MCF 10A (cell line): ENCODE measurements around the gene STK11IP. TPM values are rescaled to one million over a fixed set of nuclear protein-coding genes. Genes with fewer than 3 reads are reported as not detected.

Source experiments
- BruUV-seq: library from RNA; stranded (reverse); fragments of 400-500 nt; replicated peaks from 2 replicates; lab custom pipeline; 2021; lab: Mats Ljungman, UMichigan
- CTCF ChIA-PET: fragments of 300-600 bp; sonication (Branson Sonifier 250); formaldehyde crosslinking; extraction: SDS; loops from one replicate; lab custom pipeline; 2021; ENCODE audit warnings: antibody characterized with exemption, inconsistent platforms; lab: Yijun Ruan, JAX
- POLR2A ChIA-PET: fragments of 300-600, 350-650 bp; sonication (Branson Sonifier 250); formaldehyde crosslinking; extraction: SDS; loops from one replicate; lab custom pipeline; 2020; ENCODE audit warnings: antibody characterized with exemption, inconsistent platforms; lab: Yijun Ruan, JAX
- DNase-seq: peaks from one replicate; pipeline ENCODE4 v3.0.0-alpha.2; 2018; ENCODE audit not compliant: unreplicated experiment
- H3K27ac Mint-ChIP-seq: one replicate; pipeline ENCODE4 v1.8.0; 2022; ENCODE audit warnings: mild to moderate bottlenecking, low read depth, mixed read lengths; ENCODE audit not compliant: unreplicated experiment
- H3K27me3 Mint-ChIP-seq: one replicate; pipeline ENCODE4 v1.8.0; 2022; ENCODE audit warnings: mixed read lengths; ENCODE audit not compliant: insufficient read depth, unreplicated experiment
- H3K36me3 Mint-ChIP-seq: one replicate; pipeline ENCODE4 v1.8.0; 2022; ENCODE audit warnings: mild to moderate bottlenecking, moderate library complexity, mixed read lengths; ENCODE audit not compliant: insufficient read depth, unreplicated experiment
- H3K4me1 Mint-ChIP-seq: one replicate; pipeline ENCODE4 v1.8.0; 2022; ENCODE audit warnings: mixed read lengths; ENCODE audit not compliant: insufficient read depth, unreplicated experiment
- H3K4me3 Mint-ChIP-seq: one replicate; pipeline ENCODE4 v1.8.0; 2022; ENCODE audit warnings: mild to moderate bottlenecking, moderate library complexity, mixed read lengths; ENCODE audit not compliant: unreplicated experiment
- H3K9me3 Mint-ChIP-seq: one replicate; pipeline ENCODE4 v1.8.0; 2022; ENCODE audit warnings: mixed read lengths; ENCODE audit not compliant: unreplicated experiment
- intact Hi-C: fragments of 100-400 bp; cut with micrococcal nuclease; formaldehyde crosslinking; loops from 2 replicates; pipeline ENCODE4 v1.14.1; 2022
- total RNA-seq: library from RNA; stranded (reverse); gene quantifications from 2 replicates; pipeline ENCODE4 v1.2.3, GENCODE V29; 2022
- TF ChIP-seq, protein P1 (sequence below): fragments of 200-600 bp; IDR thresholded peaks from one replicate; pipeline ENCODE4 v1.8.0; 2022; ENCODE audit warnings: antibody characterized with exemption, mild to moderate bottlenecking; ENCODE audit not compliant: unreplicated experiment

STK11IP gene
- total RNA-seq, 1 experiment from 2014 or later, result 26.5 TPM

DNA sequence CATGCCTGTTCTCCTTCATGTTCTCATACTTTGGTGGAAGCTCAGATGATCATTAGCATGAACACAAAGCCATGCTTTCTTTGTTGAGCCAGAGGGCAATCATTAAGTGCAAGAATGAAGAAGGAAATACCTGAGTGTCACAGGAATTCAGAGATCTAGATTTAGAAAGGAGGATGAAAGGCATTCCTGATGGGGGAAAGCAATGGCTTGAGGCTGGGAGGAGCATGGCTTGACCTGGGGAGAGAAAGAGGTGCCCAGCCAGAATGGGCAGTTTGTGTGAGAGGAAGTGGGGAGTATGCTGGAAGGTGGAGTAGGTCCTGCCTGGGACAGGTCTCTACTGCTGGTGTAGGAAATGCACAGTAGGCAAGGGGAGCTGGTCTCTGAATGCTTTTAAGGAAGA lies 64.9 kb downstream of the STK11IP start:
- no peak for DNase-seq
- Mint-ChIP-seq H3K9me3 (peaks cover 29% of the 10 kb centered on the region), H3K4me1 (no peaks in the 10 kb centered on the region), H3K27ac (no peak overlapping the region), H3K4me3 (no peak overlapping the region), H3K27me3 (no peaks in the 10 kb centered on the region), H3K36me3 (no peaks in the 10 kb centered on the region)
- intact Hi-C loops, result no loop called here
- TF ChIP-seq, protein P1, sequence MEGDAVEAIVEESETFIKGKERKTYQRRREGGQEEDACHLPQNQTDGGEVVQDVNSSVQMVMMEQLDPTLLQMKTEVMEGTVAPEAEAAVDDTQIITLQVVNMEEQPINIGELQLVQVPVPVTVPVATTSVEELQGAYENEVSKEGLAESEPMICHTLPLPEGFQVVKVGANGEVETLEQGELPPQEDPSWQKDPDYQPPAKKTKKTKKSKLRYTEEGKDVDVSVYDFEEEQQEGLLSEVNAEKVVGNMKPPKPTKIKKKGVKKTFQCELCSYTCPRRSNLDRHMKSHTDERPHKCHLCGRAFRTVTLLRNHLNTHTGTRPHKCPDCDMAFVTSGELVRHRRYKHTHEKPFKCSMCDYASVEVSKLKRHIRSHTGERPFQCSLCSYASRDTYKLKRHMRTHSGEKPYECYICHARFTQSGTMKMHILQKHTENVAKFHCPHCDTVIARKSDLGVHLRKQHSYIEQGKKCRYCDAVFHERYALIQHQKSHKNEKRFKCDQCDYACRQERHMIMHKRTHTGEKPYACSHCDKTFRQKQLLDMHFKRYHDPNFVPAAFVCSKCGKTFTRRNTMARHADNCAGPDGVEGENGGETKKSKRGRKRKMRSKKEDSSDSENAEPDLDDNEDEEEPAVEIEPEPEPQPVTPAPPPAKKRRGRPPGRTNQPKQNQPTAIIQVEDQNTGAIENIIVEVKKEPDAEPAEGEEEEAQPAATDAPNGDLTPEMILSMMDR, result no peak
- BruUV-seq, result no TSS peak
- ChIA-PET POLR2A (interaction anchor here (1.0 to 1.4 kb wide), 2 partner anchors 17 to 22 kb away, joined by 3 to 4 read pairs; no protein-coding TSS in a partner anchor), CTCF (interaction anchor here (1.0 to 1.2 kb wide), 2 partner anchors 20 to 260 kb away, joined by 3 read pairs; no protein-coding TSS in a partner anchor)

DNA sequence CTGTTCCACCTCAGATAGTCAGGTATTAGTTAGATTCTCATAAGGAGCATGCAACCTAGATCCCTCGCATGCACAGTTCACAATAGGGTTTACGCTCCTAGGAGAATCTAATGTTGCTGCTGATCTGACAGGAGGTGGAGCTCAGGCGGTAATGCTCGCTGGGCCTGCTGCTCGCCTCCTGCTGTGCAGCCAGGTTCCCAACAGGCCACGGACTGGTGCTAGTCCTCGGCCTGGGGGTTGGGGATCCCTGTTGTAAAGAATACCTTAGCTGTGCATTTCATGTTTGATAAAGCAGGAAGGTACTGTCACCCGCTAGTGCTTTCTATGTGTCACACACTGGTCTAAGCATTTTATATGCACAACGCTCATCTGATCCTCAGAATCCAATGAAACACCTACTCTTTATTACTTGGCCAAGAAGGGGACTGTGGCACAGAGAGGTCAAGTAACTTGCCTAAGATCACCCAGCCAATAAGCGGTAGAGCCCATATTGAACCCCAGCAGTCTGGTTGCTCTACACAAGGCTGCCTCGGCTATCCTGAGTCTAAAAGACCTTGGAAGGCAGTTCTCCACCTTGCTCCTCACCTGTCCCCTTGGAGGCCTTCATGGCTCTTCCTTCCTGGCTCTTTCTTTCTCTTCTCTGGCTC lies 65.6 kb downstream of the STK11IP start:
- intact Hi-C loops, result no loop called here
- CTCF ChIA-PET, result no interaction called here
- H3K4me1 Mint-ChIP-seq, result no peaks in the 10 kb centered on the region
- peaks cover 29% of the 10 kb centered on the region for H3K9me3 Mint-ChIP-seq
- no peak overlapping the region for H3K27ac Mint-ChIP-seq
- no peak for DNase-seq
- no peaks in the 10 kb centered on the region for H3K27me3 Mint-ChIP-seq
- no peaks in the 10 kb centered on the region for H3K36me3 Mint-ChIP-seq
- BruUV-seq, result no TSS peak
- no peak overlapping the region for H3K4me3 Mint-ChIP-seq
- TF ChIP-seq, protein P1, result no peak
- POLR2A ChIA-PET, result interaction anchor here (1.0 to 1.4 kb wide), 2 partner anchors 17 to 21 kb away, joined by 3 to 4 read pairs; no protein-coding TSS in a partner anchor

DNA sequence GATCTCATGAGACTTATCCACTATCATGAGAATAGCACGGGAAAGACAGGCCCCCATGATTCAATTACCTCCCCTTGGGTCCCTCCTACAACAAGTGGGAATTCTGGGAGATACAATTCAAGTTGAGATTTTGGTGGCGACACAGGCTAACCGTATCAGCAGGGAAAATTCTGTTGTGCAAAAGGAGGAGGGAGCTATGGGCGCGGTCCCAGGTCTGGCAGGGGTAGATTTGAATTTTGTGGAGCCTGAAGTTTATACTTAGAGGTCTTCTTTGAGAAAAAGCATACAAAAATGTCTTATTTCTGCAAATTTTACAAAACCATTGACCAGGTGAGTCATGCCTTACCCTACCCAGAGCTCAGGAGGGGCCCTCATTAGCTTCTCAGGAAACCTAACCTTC lies 66.4 kb downstream of the STK11IP start:
- Mint-ChIP-seq H3K4me1 (no peaks in the 10 kb centered on the region), H3K36me3 (no peaks in the 10 kb centered on the region), H3K4me3 (no peak overlapping the region), H3K27me3 (no peaks in the 10 kb centered on the region), H3K9me3 (peaks cover 29% of the 10 kb centered on the region), H3K27ac (no peak overlapping the region)
- BruUV-seq, result no TSS peak
- intact Hi-C loops, result no loop called here
- ChIA-PET POLR2A (interaction anchor here (0.6 kb wide), 1 partner anchor 10 kb away, joined by 3 read pairs; no protein-coding TSS in a partner anchor), CTCF (interaction anchor here (2.0 kb wide), 1 partner anchor 21 kb away, joined by 7 read pairs; no protein-coding TSS in a partner anchor)
- TF ChIP-seq, protein P1, result no peak
- DNase-seq, result no peak

DNA sequence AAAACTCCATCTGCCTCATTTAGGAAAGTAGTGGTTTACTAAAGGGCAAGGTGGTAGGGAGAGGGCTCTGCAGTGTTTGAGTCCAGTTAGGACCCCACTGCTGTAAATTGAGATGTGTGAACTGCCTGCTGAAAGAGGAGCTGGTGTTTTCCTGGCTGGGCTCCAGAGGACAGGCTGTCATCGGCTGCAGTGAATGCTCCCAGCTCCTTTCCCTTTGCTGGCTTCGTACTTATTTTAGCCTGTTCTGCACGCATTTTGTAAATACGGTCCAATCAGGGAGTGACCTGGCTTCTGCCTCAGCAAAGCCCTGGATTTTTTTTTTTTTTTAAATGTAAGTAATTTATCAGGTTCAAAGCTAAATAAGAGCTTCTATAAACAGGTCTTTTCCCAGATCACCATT lies 67.3 kb downstream of the STK11IP start:
- intact Hi-C loops, result no loop called here
- TF ChIP-seq, protein P1, result no peak
- Mint-ChIP-seq H3K27ac (no peak overlapping the region), H3K27me3 (no peaks in the 10 kb centered on the region), H3K4me1 (no peaks in the 10 kb centered on the region), H3K36me3 (no peaks in the 10 kb centered on the region), H3K4me3 (no peak overlapping the region), H3K9me3 (peaks cover 29% of the 10 kb centered on the region)
- ChIA-PET CTCF (interaction anchor here (0.6 to 2.0 kb wide), 4 partner anchors 22 to 510 kb away, joined by 3 to 7 read pairs (median 3); no protein-coding TSS in a partner anchor), POLR2A (interaction anchor here (0.7 to 0.8 kb wide), 2 partner anchors 10 kb away, joined by 3 read pairs; no protein-coding TSS in a partner anchor)
- no TSS peak for BruUV-seq
- DNase-seq, result no peak
